Neutrophil (primary cell): ENCODE data around the gene RNF169.

Source experiments
- H3K27ac ChIP-seq: fragments of 200-600 bp; sonication (generic); 2 replicates; pipeline ENCODE4 v1.5.1; 2016; ENCODE audit warnings: mild to moderate bottlenecking, moderate library complexity
- H3K27me3 ChIP-seq: fragments of 200-600 bp; sonication (generic); 2 replicates; pipeline ENCODE4 v1.6.0; 2016; ENCODE audit warnings: mild to moderate bottlenecking
- H3K36me3 ChIP-seq: fragments of 200-600 bp; sonication (generic); 2 replicates; pipeline ENCODE4 v1.5.1; 2017
- H3K4me1 ChIP-seq, 2 experiments: fragments of 200-600 bp in 1 of 2; sonication (generic) in 1 of 2; 1 replicate in 1 of 2; 2 replicates in 1 of 2; pipeline versions ENCODE4 v1.5.1 to v1.6.1; 2013 to 2016; ENCODE audit warnings: low read depth in 1 of 2, low read length in 1 of 2, mild to moderate bottlenecking in 1 of 2, moderate library complexity in 1 of 2; ENCODE audit not compliant: control insufficient read depth in 1 of 2, insufficient read depth in 1 of 2
- H3K4me3 ChIP-seq, 2 experiments: fragments of 200-600 bp in 1 of 2; sonication (generic) in 1 of 2; 1 replicate in 1 of 2; 2 replicates in 1 of 2; pipeline ENCODE4 v1.5.1; 2013 to 2016; ENCODE audit warnings: low read depth in 1 of 2, low read length in 1 of 2, mild to moderate bottlenecking in 1 of 2, moderate library complexity in 1 of 2
- H3K9me3 ChIP-seq: fragments of 200-600 bp; sonication (generic); 2 replicates; pipeline ENCODE4 v1.5.1; 2016
- CTCF ChIP-seq: fragments of 200-600 bp; sonication (generic); IDR thresholded peaks from 2 replicates; pipeline ENCODE4 v1.5.1; 2016; ENCODE audit warnings: antibody characterized with exemption

The RNF169 gene

GRCh38 chr11:74748211-74749126 lies at the start of gene RNF169:
Gene RNF169 (plus strand): TSS chr11:74748849. CDS start chr11:74748881, 32 bp downstream.
- TF ChIP-seq CTCF, result no peak
- Histone ChIP-seq H3K27ac (peak within 1 kb of the TSS; percentile 98), H3K4me1 (peaks cover 28 to 29% of the 10 kb centered on the region in 2 experiments), H3K4me3 (peak within 1 kb of the TSS; percentile 62 to 86), H3K27me3 (no peaks in the 10 kb centered on the region), H3K36me3 (no peaks in the 10 kb centered on the region), H3K9me3 (no peaks in the 10 kb centered on the region)

GRCh38 chr11:74699615-74700396 lies 48.8 kb upstream of the RNF169 start:
- Histone ChIP-seq H3K4me3 (no peak overlapping the region), H3K27ac (no peak overlapping the region), H3K36me3 (no peaks in the 10 kb centered on the region), H3K27me3 (peaks cover 26% of the 10 kb centered on the region), H3K4me1 (no peaks in the 10 kb centered on the region), H3K9me3 (no peaks in the 10 kb centered on the region)
- TF ChIP-seq CTCF, result no peak

GRCh38 chr11:74701351-74701750 lies 47.3 kb upstream of the RNF169 start:
- H3K27me3 ChIP-seq, result peaks cover 15% of the 10 kb centered on the region
- no peak overlapping the region for H3K27ac ChIP-seq
- no peaks in the 10 kb centered on the region for H3K9me3 ChIP-seq
- no peak overlapping the region for H3K4me3 ChIP-seq
- H3K36me3 ChIP-seq, result no peaks in the 10 kb centered on the region
- no peak for TF ChIP-seq CTCF
- H3K4me1 ChIP-seq, result no peaks in the 10 kb centered on the region

GRCh38 chr11:74702383-74703007 lies 46.2 kb upstream of the RNF169 start:
- no peaks in the 10 kb centered on the region for H3K4me1 ChIP-seq
- no peak overlapping the region for H3K4me3 ChIP-seq
- peaks cover 3% of the 10 kb centered on the region for H3K27me3 ChIP-seq
- no peaks in the 10 kb centered on the region for H3K9me3 ChIP-seq
- no peak overlapping the region for H3K27ac ChIP-seq
- H3K36me3 ChIP-seq, result no peaks in the 10 kb centered on the region
- TF ChIP-seq CTCF, result peak; percentile 74

- Histone ChIP-seq H3K36me3 (no peaks in the 10 kb centered on the region), H3K27me3 (no peaks in the 10 kb centered on the region), H3K27ac (no peak overlapping the region), H3K4me3 (no peak overlapping the region), H3K4me1 (no peaks in the 10 kb centered on the region), H3K9me3 (no peaks in the 10 kb centered on the region)
- no peak for TF ChIP-seq CTCF
Observed at GRCh38 chr11:74703211-74703610, 45.4 kb upstream of the RNF169 start.
